Measurements from ENCODE around the gene SYNGR1. TPM values are rescaled to one million over a fixed set of nuclear protein-coding genes. Genes with fewer than 3 reads are reported as not detected.

The SYNGR1 gene
- total and polyA plus RNA-seq, 2 of the 8 experiments (the other 6 are each of a cell fraction or from before 2014, with no cell fraction given): 32.5 to 84.7 TPM

GRCh38 chr22:39419911-39420310, 70.1 kb downstream of the SYNGR1 start (continued):
- TF ChIP-seq TAF1 (IDR thresholded peaks at IDR 0.05; ENCODE audit: low read depth, low read length) (no peak), RXRA (IDR thresholded peaks at IDR 0.05; ENCODE audit: insufficient read depth, low read depth, low read length) (no peak)
